Lower lobe of right lung (tissue), 2 donors: ENCODE results near the gene MED13L. TPM values are rescaled to one million over a fixed set of nuclear protein-coding genes. Genes with fewer than 3 reads are reported as not detected.

Experiments used
- ATAC-seq, 2 donors: fragments of 200-7000 bp; cut with Tn5 transposase; one replicate each; pipeline ENCODE4 v1.9.1; 2020 to 2022; ENCODE audit warnings: mild to moderate bottlenecking in 2 of 2, moderate library complexity in 2 of 2
- DNase-seq: peaks from one replicate; pipeline ENCODE4 v3.0.0-alpha.2; 2020
- H3K27ac ChIP-seq: fragments of 200-600 bp; one replicate; pipeline ENCODE4 v1.8.0; 2022
- H3K27me3 ChIP-seq: fragments of 200-600 bp; one replicate; pipeline ENCODE4 v1.8.0; 2022; ENCODE audit warnings: low read depth
- H3K36me3 ChIP-seq: fragments of 200-600 bp; one replicate; pipeline ENCODE4 v1.8.0; 2022; ENCODE audit warnings: mild to moderate bottlenecking
- H3K4me1 ChIP-seq: fragments of 200-600 bp; one replicate; pipeline ENCODE4 v1.8.0; 2022
- H3K4me3 ChIP-seq: fragments of 200-600 bp; one replicate; pipeline ENCODE4 v1.8.0; 2022; ENCODE audit warnings: mild to moderate bottlenecking
- H3K9me3 ChIP-seq: fragments of 200-600 bp; one replicate; pipeline ENCODE4 v1.8.0; 2022
- CTCF ChIP-seq: fragments of 200-600 bp; IDR thresholded peaks from one replicate; pipeline ENCODE4 v1.8.0; 2022; ENCODE audit warnings: antibody characterized with exemption, mild to moderate bottlenecking
- intact Hi-C: fragments of 100-400 bp; cut with DNase I; formaldehyde crosslinking; loops from one replicate; pipeline ENCODE4 v1.11.0; 2022
- total RNA-seq: library from RNA; stranded (reverse); fragmentation: NEBNext Ultra II Directional; extraction: Animal tissue kit (Norgen Biotek cat#: 25700); gene quantifications from one replicate; pipeline ENCODE4 v1.2.1, GENCODE V29; 2021
- donor health status: DM: no; HTN: yes; CAD: no; lungs with severe emphysema.

The MED13L gene
- total RNA-seq, 1 donor from 2014 or later, result 148 TPM

- no peak for ATAC-seq
- intact Hi-C loops, result no loop called here
Measured at GRCh38 chr12:116087399-116087798, 190.1 kb downstream of the MED13L start.

GRCh38 chr12:116080415-116080814 is 197.1 kb downstream of the MED13L start:
- no peak for TF ChIP-seq CTCF
- no peak for DNase-seq
- Histone ChIP-seq H3K4me1 (peaks cover 5% of the 10 kb centered on the region), H3K27me3 (no peaks in the 10 kb centered on the region), H3K27ac (no peak overlapping the region), H3K4me3 (no peak overlapping the region), H3K36me3 (no peaks in the 10 kb centered on the region), H3K9me3 (no peaks in the 10 kb centered on the region)
- no peak for ATAC-seq
- intact Hi-C loops, result no loop called here

More at GRCh38 chr12:116087399-116087798, 190.1 kb downstream of the MED13L start:
- Histone ChIP-seq H3K4me3 (no peak overlapping the region), H3K9me3 (no peaks in the 10 kb centered on the region), H3K27me3 (no peaks in the 10 kb centered on the region), H3K4me1 (no peaks in the 10 kb centered on the region), H3K27ac (no peak overlapping the region), H3K36me3 (peaks cover 5% of the 10 kb centered on the region)
- DNase-seq, result no peak
- TF ChIP-seq CTCF, result no peak

GRCh38 chr12:116078396-116078795 is 199.1 kb downstream of the MED13L start:
- ATAC-seq (no peak), DNase-seq (no peak)
- no peaks in the 10 kb centered on the region for H3K27me3 ChIP-seq
- H3K9me3 ChIP-seq, result no peaks in the 10 kb centered on the region
- intact Hi-C loops, result no loop called here
- TF ChIP-seq CTCF, result no peak
- no peaks in the 10 kb centered on the region for H3K36me3 ChIP-seq
- peaks cover 5% of the 10 kb centered on the region for H3K4me1 ChIP-seq
- H3K27ac ChIP-seq, result no peak overlapping the region
- H3K4me3 ChIP-seq, result no peak overlapping the region

- Histone ChIP-seq H3K27ac (no peak overlapping the region), H3K4me1 (peaks cover 10% of the 10 kb centered on the region), H3K9me3 (no peaks in the 10 kb centered on the region), H3K36me3 (no peaks in the 10 kb centered on the region), H3K4me3 (no peak overlapping the region), H3K27me3 (no peaks in the 10 kb centered on the region)
- DNase-seq, result no peak
- TF ChIP-seq CTCF, result no peak
- no peak for ATAC-seq
- intact Hi-C loops, result no loop called here
Measured at GRCh38 chr12:116077431-116077830, 200.1 kb downstream of the MED13L start.

GRCh38 chr12:116076399-116076798 is 201.1 kb downstream of the MED13L start:
- Histone ChIP-seq H3K4me1 (peaks cover 19% of the 10 kb centered on the region), H3K4me3 (no peak overlapping the region), H3K36me3 (no peaks in the 10 kb centered on the region), H3K9me3 (no peaks in the 10 kb centered on the region), H3K27ac (no peak overlapping the region), H3K27me3 (no peaks in the 10 kb centered on the region)
- TF ChIP-seq CTCF, result no peak
- intact Hi-C loops, result no loop called here
- no peak for ATAC-seq
- no peak for DNase-seq

- no peak overlapping the region for H3K27ac ChIP-seq
- no peaks in the 10 kb centered on the region for H3K9me3 ChIP-seq
- TF ChIP-seq CTCF, result no peak
- H3K4me1 ChIP-seq, result peaks cover 14% of the 10 kb centered on the region
- DNase-seq (no peak), ATAC-seq (no peak)
- no peaks in the 10 kb centered on the region for H3K36me3 ChIP-seq
- intact Hi-C loops, result no loop called here
- no peaks in the 10 kb centered on the region for H3K27me3 ChIP-seq
- H3K4me3 ChIP-seq, result no peak overlapping the region
Measured at GRCh38 chr12:116074686-116075085, 202.8 kb downstream of the MED13L start.
